HS-5 (cell line): ENCODE data around the gene C11orf86.
A peak's percentile ranks its signal among the peaks of the same experiment; 100 is the strongest.
"Not testable (repeated sequence)": the region's sequence is repeated elsewhere in the genome, so short reads cannot be mapped to it uniquely, and the experiment has no call there.

Source experiments
- DNase-seq: peaks from one replicate; pipeline ENCODE4 v3.0.0-alpha.2; 2012; ENCODE audit warnings: low read depth

The C11orf86 gene

GRCh38 chr11:66967670-66968425 lies 7.3 kb upstream of the C11orf86 start:
- peak; percentile 78 for DNase-seq

GRCh38 chr11:66969584-66970225 lies 5.4 kb upstream of the C11orf86 start:
- no peak for DNase-seq

GRCh38 chr11:66970371-66970806 lies 4.7 kb upstream of the C11orf86 start:
- no peak for DNase-seq

- DNase-seq, result peak; percentile 98
These were observed 4.2 kb upstream of the C11orf86 start for GRCh38 chr11:66970807-66971442.

GRCh38 chr11:66971488-66971887 lies 3.6 kb upstream of the C11orf86 start:
- no peak for DNase-seq

GRCh38 chr11:66973956-66974580 lies 1.0 kb upstream of the C11orf86 start:
- DNase-seq, result no peak

- no peak for DNase-seq
These were observed 412 bp downstream of the C11orf86 start for GRCh38 chr11:66975405-66976027.

- DNase-seq, result no peak
These were observed 944 bp downstream of the C11orf86 start for GRCh38 chr11:66976028-66976467.

GRCh38 chr11:66976925-66977324 lies 1.8 kb downstream of the C11orf86 start:
- no peak for DNase-seq

GRCh38 chr11:66978229-66978628 lies 3.1 kb downstream of the C11orf86 start:
- no peak for DNase-seq

- no peak for DNase-seq
These were observed 3.6 kb downstream of the C11orf86 start for GRCh38 chr11:66978717-66979116.

- no peak for DNase-seq
These were observed 4.4 kb downstream of the C11orf86 start for GRCh38 chr11:66979336-66979980.

- DNase-seq, result peak; percentile 88
These were observed 7.0 kb downstream of the C11orf86 start for GRCh38 chr11:66981976-66982578.

- no peak for DNase-seq
These were observed 8.3 kb downstream of the C11orf86 start for GRCh38 chr11:66983275-66983924.

GRCh38 chr11:66985508-66986177 lies 10.5 kb downstream of the C11orf86 start:
- DNase-seq, result no peak

GRCh38 chr11:66986178-66986545 lies 11.1 kb downstream of the C11orf86 start:
- DNase-seq, result no peak

- DNase-seq, result no peak
These were observed 12.1 kb downstream of the C11orf86 start for GRCh38 chr11:66987158-66987620.

- DNase-seq, result no peak
These were observed 13.0 kb downstream of the C11orf86 start for GRCh38 chr11:66987924-66988637.

- not testable (repeated sequence) for DNase-seq
These were observed 13.6 kb downstream of the C11orf86 start for GRCh38 chr11:66988741-66989140.
